WI38 (cell line): ENCODE data around the gene SLC22A14.
A peak's percentile ranks its signal among the peaks of the same experiment; 100 is the strongest.
"Not testable (repeated sequence)": the region's sequence is repeated elsewhere in the genome, so short reads cannot be mapped to it uniquely, and the experiment has no call there.

Source experiments
- H3K4me3 ChIP-seq: 2 replicates; pipeline ENCODE4 v1.5.1; 2011; ENCODE audit warnings: low read depth, mild to moderate bottlenecking, control low read depth, low read length
- TF ChIP-seq, protein P1 (sequence below): IDR thresholded peaks from 2 replicates; pipeline ENCODE4 v1.5.1; 2012; ENCODE audit warnings: low read depth, mild to moderate bottlenecking, control low read depth, low read length

SLC22A14 gene, protein sequence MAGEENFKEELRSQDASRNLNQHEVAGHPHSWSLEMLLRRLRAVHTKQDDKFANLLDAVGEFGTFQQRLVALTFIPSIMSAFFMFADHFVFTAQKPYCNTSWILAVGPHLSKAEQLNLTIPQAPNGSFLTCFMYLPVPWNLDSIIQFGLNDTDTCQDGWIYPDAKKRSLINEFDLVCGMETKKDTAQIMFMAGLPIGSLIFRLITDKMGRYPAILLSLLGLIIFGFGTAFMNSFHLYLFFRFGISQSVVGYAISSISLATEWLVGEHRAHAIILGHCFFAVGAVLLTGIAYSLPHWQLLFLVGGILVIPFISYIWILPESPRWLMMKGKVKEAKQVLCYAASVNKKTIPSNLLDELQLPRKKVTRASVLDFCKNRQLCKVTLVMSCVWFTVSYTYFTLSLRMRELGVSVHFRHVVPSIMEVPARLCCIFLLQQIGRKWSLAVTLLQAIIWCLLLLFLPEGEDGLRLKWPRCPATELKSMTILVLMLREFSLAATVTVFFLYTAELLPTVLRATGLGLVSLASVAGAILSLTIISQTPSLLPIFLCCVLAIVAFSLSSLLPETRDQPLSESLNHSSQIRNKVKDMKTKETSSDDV

DNA sequence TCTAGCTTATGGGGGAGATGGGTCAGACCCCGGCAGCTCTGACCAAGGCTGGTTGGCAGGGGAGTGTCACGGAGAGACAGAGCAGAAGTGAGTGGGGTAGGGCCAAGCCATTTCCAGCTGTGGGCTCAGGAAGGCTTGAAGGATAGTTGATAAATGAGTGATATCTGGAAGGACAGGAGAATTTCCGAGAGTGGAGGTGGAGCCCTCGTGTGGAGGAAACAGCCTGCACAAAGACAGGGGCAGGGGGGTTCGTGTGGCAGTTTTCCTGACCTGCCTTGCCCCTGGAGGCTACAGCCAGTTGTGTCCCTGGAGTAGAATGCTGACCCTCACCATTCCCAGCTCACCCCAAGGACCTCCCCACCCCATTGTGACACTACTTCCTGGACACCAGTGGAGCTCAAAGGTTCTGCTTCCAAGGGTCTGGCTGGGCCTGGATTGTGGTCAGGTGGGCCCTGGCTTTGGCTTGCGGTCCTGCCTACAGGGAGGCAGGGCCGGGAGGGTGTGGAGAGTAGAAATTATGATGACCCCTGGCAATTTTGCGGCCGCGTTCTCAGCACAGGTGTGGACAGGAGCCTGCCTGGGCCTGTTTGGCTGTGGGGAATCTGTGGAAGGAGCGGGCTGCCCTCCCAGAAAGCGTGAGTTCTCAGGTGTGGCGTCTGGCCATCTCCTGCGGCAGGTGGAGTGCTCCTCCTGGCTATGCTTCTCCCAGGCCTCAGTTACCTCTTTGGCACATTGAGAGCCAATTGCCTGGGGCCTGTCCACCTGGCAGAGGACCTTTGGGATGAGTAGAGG, at the start of gene SLC22A14:
SLC22A14 (plus strand) TSS at position 400 of the 792 bp plus-strand sequence. CDS start 23,733 bp downstream, outside the sequence.
- TF ChIP-seq, protein P1, sequence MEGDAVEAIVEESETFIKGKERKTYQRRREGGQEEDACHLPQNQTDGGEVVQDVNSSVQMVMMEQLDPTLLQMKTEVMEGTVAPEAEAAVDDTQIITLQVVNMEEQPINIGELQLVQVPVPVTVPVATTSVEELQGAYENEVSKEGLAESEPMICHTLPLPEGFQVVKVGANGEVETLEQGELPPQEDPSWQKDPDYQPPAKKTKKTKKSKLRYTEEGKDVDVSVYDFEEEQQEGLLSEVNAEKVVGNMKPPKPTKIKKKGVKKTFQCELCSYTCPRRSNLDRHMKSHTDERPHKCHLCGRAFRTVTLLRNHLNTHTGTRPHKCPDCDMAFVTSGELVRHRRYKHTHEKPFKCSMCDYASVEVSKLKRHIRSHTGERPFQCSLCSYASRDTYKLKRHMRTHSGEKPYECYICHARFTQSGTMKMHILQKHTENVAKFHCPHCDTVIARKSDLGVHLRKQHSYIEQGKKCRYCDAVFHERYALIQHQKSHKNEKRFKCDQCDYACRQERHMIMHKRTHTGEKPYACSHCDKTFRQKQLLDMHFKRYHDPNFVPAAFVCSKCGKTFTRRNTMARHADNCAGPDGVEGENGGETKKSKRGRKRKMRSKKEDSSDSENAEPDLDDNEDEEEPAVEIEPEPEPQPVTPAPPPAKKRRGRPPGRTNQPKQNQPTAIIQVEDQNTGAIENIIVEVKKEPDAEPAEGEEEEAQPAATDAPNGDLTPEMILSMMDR: no peak
- no peak within 1 kb of the TSS for H3K4me3 ChIP-seq

DNA sequence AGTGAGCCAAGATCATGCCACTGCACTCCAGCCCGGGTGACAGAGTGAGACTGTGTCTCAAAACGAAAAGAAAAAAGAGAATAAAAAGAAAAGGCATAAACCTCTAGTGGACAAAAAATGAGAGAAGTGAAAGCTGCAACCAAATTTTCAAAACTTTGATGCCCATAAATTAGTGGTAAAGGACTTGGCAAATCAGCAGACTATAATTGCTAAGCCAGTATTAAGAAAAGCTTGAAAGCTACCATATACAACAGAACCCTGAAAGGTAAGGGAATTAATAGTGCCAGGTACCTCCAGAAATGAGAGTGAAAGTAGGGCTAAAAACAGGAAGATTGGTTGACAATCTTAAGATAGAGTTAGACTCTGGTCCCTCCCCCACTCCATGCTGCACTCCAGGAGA, 49.4 kb upstream of the SLC22A14 start:
- TF ChIP-seq, protein P1: no peak
- H3K4me3 ChIP-seq: no peak overlapping the region

DNA sequence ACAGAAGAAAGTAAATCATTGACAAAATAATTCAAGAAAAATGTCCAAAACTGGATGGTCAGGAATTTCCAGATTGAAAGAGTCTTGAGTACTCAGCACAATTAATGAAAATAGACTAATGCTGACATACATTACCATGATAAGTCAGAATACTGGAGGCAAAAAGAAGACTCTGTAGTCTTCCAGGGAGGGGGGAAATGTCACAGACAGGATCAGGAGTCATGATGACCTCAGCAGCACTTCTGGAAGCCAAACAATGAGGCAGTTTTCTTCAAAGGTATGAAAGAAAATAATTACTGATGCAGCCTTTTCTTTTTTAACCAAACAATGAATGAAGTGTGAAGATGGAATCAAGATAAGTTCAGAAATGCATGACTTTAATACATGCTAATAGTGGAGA, 46.6 kb upstream of the SLC22A14 start:
- H3K4me3 ChIP-seq: no peak overlapping the region
- TF ChIP-seq, protein P1: no peak

DNA sequence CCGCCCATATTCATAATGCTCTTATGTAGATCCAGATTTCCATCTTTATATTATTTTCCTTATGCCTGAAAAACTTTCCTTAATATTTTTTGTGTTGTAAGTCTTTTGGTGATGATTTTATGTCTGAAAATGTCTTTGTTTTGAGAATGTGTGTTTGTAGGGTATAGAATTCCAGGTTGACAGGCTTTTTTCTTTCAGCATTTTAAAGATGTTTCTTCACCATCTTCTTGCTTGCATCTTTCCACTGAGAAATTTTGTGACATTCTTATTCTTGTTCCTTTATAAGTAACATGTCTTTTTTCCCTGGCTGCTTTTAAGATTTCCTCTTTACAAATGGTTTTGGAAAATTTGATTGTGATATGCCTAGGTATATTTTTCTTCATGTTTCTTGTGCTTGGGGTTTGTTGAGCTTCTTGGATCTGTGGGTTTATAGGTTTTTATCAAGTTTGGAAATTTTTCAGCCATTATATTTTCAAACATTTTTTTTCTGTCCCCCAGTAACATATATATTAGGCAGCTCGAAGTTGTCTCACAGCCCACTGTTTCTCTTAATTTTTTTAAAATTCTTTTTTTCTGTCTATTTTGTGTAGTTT, 43.6 kb upstream of the SLC22A14 start:
- no peak overlapping the region for H3K4me3 ChIP-seq
- TF ChIP-seq, protein P1: no peak

DNA sequence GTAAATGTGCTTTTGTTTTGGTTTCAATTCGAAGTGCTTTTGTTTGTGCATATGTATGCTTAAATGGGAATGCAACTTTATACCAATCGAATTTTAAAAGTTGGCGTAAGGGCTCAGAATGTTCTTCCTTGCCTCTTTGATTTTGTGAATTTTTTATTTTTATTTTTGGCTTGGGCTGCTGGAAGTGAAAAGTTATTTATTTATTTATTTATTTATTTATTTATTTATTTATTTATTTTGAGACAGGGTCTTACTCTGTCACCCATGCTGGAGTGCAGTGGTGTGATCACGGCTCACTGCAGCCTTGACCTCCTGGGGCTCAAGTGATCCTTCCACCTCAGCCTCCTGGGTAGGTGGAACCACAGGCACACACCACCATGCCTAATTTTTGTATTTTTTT, 39.3 kb upstream of the SLC22A14 start:
- H3K4me3 ChIP-seq: not testable (repeated sequence)

DNA sequence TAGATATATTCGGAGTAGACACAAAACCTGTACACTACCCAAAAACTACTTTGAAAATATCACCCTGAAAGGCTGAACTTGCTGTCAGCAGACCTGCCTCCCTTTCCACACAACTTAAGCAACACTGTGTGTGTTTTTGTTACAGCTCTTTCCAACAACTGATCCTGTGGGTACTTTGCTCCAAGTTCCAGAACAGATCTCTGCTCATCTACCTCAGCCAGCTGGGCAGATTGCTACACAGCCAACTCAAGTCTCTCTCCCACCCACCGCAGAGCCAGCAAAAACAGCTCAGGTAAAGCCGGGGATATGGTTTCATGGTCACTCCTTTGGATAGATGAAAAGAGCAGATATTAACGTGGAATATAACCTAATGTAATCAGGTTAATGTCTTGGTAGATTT, 36.2 kb upstream of the SLC22A14 start:
- H3K4me3 ChIP-seq: no peak overlapping the region
- TF ChIP-seq, protein P1: no peak

DNA sequence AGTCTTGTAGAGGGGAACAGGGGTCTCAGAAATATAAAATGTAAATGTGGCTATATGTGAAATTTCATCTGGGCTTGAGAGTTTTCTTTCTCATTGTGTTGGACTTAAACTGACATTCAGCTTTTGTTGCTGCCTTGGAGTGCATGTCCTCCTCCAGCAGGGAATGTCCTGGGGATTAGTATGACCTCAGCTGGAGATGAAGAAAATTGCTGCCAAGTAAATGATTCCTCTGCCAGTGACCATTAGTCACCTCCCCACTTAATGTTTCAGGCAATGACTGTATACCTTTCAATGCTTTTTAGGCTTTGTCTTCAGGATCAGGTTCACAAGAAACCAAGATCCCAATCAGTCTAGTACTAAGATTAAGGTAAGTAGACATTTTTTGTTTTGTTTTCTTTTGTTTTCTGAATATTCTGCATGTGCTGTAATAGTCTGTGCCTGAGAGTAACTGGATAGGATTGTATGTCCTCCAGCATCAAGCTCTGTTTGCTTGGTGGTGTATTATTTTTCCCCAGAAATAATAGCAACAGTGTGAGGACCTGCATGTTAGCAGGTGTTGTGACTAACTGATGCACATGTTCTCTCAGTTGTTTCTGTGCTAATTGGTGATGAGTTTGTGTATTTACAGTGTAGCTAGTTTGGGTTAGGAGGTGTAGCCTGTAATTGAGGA, 34.6 kb upstream of the SLC22A14 start:
- TF ChIP-seq, protein P1: peak; percentile 21
- no peak overlapping the region for H3K4me3 ChIP-seq
